GM18517 (cell line): Measurements from ENCODE around the gene CDH13.

ENCODE experiments used
- ATAC-seq: cut with Tn5 transposase; IDR thresholded peaks from one replicate; pipeline ENCODE4 v1.9.1; 2021; ENCODE audit warnings: mild to moderate bottlenecking, moderate library complexity; ENCODE audit not compliant: unreplicated experiment

Gene CDH13

DNA sequence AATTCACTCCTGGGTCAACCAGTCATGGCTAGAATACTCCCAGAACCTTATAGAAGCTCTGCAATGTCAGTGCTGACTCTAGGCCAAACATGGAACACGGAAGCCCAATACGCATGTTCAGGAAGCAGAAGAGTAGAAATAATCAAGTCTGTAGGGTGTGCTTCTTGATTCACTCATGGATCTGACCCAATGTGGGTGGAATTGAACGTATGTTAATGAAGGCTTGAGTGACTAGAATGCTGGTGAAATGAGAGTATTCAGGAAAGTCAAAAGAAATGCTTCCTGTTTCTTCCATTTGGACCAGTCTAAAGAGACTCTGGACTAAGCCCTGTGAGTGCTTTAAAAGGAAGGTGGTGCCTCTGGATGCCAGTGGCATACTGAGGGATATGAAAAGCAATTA, 395.0 kb downstream of the CDH13 start:
- no peak for ATAC-seq

DNA sequence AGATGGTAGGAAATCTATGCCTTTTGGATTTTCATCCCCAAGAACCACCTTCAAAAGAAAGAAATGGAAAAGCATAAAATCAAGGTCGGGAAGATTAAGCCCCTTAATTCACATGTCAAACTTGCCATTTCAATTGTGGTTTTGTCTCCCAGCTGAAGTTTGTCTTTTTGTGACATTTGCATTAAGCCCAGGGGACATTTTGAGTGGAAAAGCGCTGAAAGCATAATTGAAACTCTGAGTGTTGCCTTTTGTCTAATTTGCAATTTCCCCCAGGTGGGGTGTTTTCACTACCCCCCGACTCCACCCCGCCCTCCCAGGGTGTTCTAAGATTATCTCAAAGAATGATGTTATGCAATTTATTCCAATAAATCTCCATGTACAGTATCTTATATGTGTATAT, 396.2 kb downstream of the CDH13 start:
- no peak for ATAC-seq

DNA sequence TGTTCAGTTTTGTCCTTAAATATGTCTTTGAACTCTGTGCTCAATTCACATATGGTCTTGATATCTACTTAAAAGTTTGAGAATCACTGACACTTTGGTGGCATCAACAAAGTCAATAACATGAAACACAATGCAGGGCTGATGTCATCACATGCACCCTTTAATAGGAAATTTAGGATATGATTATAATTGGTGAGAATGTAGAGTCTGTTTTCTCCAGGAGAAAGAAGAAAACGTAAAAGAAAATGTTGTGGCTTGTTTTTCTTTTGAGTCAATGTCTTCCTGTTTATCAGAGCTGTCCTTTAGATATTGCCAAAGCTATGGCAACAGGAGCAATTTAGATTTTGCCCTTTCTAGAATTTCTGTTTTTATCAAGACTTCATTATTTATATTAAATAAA, 396.9 kb downstream of the CDH13 start:
- ATAC-seq: no peak

DNA sequence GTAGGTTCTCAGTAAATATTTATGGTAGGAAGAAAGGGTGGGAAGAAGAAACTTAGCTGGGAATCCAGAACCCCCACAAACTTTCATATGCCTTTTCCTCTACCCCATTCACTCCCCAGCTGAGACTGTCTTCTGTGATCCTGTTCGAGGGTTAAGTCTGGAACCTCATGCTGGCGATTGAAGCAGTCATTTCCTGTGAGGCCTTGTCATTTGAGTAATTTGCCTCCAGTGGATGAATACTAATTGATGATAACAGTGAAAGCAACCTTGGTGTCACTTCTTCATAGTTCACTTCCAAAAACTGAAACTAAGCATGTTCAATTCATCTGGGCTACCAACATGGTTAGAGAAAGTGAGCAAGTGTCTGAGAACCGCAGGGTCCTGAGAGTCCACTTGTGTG, 401.2 kb downstream of the CDH13 start:
- no peak for ATAC-seq

- no peak for ATAC-seq
Observed at GRCh38 chr16:83029467-83029866, 402.7 kb downstream of the CDH13 start.

GRCh38 chr16:83031524-83031923, 404.8 kb downstream of the CDH13 start:
- no peak for ATAC-seq

DNA sequence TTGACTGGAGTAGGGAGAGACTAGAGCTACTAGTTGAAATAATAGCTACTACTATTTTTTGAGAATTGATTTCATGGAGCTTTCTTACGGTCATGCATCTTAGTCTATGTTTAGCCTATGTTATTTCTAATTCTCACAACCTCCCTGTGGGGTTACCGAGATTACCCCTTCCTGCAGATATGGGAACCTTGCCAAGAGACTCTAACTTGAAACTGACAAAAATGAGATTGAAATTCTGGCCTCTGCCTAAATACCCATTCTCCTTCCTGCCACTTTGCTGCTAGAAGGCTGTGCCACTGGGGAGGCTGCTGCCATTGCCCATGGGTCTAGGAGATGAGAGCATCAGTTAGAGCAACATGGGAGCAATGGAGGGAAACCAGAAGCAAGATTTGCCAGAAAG, 410.3 kb downstream of the CDH13 start:
- ATAC-seq: no peak

DNA sequence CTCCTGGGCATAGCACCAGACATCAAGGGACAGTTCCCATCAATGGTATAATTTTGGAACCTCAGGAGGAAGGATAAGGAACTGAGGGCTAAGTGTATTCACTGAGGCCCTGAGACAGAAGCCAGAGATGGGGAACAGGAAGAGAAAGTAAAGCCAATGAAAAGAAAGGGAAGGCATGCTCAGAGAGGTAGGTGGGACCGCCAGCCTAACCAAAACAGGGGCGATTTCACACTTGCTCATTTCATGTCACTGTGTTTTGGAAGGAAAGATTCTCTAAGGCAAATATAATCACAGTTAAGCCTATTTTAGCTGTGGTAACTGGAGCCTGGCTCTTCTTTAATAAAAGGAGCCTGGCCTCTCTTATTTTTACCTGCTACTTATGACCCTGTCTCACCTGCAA, 411.1 kb downstream of the CDH13 start:
- ATAC-seq: no peak

GRCh38 chr16:83040174-83040573, 413.4 kb downstream of the CDH13 start:
- ATAC-seq: no peak

- no peak for ATAC-seq
Observed at GRCh38 chr16:83044589-83044988, 417.8 kb downstream of the CDH13 start.

DNA sequence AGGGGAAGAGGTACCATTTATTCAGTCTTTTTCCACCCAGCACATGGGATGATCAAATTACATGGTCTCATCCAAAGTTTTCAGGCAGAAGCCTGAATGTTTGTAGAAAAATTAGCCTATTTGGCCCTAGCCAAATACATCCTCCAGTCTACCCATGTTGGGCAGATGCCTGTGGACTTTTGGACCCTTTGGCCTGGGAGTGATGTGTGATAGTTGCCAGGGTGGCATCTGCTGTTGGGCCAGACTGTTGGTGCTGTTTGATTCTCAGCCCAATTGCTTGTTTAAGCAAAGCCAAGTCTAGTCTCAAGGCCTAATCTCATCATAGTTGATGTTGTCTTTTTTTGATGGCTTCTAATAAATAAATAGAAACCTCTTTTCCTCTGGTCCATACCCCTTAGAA, 419.0 kb downstream of the CDH13 start:
- no peak for ATAC-seq

DNA sequence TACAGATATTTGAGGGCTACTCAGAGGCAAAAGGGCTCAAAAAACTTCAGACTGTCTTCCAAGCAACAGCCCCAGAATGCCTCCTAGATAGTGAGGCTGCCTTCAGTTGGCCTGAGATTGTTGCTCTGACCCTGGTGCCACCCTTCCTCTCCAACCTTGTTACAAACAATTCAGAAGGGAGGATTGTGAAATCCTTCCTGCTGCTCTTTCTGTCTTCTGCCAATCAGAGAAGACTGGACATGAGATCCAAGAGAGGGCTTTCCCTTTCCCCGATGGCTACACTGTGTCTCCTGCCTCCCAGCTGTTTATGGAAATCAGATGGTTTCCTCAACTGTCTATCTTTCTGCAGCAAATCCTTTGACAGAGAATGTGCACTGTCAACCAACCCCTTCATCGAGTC, 419.9 kb downstream of the CDH13 start:
- no peak for ATAC-seq

GRCh38 chr16:83051451-83051850, 424.7 kb downstream of the CDH13 start:
- no peak for ATAC-seq

DNA sequence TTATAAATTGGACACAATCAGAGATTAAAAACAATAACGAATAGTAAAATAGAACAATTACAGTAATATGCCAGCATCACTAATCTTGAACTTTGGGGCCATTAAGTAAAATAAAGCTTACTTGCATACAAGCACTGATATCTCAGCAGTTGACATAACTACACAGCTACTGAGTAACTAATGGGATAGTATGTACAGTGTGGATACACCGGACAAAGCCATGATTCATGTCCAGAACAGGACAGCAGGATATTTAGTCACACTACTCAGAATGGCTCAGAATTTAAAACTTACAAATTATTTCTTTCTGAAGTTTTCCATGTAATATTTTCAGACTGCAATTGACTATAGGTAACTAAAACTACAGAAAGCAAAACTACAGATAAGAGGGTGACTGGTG, 427.5 kb downstream of the CDH13 start:
- ATAC-seq: no peak

DNA sequence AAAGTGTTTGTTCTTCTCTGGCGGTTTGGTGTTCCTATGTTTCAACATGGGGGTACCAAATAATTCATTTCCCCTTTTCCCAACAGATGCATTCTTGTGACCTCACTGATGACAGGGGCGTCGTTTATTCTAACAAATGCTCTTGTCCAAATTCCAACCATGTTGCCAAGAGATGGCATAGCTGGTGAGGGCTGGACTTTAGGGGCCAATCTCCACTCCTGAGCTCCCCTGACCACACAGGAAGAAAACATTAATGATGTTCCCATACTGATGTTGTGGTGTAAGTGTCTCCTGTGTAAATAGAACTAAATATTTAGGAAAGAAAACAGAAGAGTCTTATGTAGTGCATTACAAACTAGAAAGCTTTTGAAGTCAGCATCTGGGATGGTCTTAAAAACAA, 431.6 kb downstream of the CDH13 start:
- ATAC-seq: no peak

GRCh38 chr16:83059237-83059636, 432.5 kb downstream of the CDH13 start:
- no peak for ATAC-seq

DNA sequence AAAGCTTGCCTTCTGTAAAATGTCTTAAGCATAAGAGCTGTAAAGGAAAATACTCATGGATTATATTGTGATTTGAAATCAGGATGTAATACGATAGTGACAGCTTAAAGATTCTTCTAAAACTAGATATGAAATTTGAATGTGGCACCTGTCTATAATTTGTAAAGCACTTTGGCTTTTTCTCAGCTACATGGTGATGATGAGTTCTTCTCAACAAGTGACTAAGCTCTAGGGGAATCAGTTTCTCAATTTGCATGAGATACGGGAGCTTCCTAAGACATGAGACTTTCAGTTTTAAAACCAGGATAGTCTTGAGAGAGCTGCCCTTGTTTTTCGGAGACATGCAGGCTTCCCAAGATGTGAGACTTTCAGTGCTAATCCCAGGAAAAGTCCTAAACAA, 439.2 kb downstream of the CDH13 start:
- ATAC-seq: no peak

DNA sequence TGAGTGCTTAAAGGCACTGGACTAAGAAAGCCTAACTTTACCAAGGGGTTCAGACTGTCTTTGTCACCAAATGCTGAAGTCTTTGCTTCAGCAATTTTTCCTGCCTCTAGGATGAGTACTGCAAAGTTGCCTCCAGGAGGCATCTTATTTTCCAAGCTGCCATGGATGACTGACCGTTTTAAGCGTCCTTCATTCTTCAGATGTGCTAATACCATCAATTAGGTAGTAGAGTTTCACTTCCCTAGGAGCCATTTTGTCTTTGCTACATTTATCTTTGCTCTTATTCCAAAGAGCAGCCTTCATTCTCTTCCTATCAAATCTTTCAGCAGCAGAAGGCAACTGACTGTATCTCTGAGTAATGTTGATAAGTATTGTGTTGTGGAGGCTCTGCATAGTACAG, 440.1 kb downstream of the CDH13 start:
- no peak for ATAC-seq

GRCh38 chr16:83068686-83069085, 441.9 kb downstream of the CDH13 start:
- no peak for ATAC-seq

DNA sequence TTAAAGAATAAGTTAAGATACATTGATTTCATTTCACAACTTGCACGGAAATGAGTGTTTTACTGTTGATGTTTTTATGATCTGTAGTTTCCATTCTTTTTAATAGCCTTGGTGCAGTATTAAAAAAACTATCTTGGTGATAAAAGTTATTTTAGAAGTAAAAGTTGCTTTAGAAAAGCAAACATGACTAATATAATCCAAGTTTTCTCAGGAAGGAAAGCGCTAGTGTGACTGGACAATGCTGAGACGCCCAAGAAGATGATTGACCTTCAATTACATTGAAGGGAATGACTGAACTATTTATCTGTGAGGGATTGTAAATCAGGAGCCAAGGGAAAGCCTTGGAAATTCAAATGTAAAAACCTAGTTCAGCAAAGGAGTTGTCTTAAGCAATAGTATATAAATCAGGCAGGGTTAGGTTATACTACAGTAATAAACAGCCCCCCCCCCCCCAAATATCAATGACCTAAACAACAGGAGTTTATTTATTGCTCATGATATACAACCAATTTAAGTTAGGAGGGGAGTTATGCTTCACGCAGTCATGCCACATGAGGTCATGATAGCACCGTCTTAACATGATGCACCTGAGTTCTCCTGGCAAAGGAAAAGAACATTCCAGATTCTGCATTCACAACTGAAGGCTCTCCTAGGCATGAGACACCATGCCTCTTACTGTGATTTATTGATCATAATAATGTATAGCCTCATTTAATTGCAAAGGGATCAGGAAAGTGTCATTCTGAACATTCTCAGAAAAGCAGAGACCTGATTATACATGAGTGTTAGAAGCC, 443.8 kb downstream of the CDH13 start:
- ATAC-seq: no peak

GRCh38 chr16:83075956-83076355, 449.2 kb downstream of the CDH13 start:
- no peak for ATAC-seq

DNA sequence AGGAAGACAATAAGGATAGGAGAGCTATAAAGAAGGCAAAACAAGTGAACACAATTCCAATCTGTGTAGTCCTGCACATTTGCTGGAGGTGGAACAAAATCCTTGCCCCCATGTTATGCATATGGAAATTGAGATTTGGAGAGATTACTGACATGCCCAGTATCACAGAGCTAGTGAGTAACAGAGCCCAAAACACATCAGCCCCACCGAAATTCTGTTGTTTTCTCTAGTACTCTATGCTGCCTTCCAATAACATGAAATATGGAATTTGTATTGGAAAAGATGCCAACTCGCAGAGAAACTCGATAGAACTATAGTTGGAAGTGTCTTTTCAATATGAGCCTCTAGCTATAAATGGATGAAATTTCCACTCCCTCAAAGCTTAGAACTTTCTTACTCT, 456.6 kb downstream of the CDH13 start:
- ATAC-seq: no peak

GRCh38 chr16:83085660-83086059, 458.9 kb downstream of the CDH13 start:
- no peak for ATAC-seq
